Retina (tissue), 1 donor: ENCODE results near the gene INMT.
A peak's percentile ranks its signal among the peaks of the same experiment; 100 is the strongest.

Source experiments
- DNase-seq: peaks from one replicate; pipeline ENCODE4 v3.0.0-alpha.2; 2016

INMT gene

GRCh38 chr7:30729642-30730041, 22.3 kb upstream of the INMT start:
- DNase-seq, result no peak

GRCh38 chr7:30730097-30730496, 21.8 kb upstream of the INMT start:
- no peak for DNase-seq

GRCh38 chr7:30730996-30731395, 20.9 kb upstream of the INMT start:
- DNase-seq, result no peak

- peak; percentile 36 for DNase-seq
These were observed 20.4 kb upstream of the INMT start for GRCh38 chr7:30731581-30731980.

- DNase-seq, result no peak
These were observed 19.3 kb upstream of the INMT start for GRCh38 chr7:30732606-30733005.

- DNase-seq, result no peak
These were observed 18.7 kb upstream of the INMT start for GRCh38 chr7:30733216-30733615.

- DNase-seq, result no peak
These were observed 18.2 kb upstream of the INMT start for GRCh38 chr7:30733691-30734090.

- peak; percentile 46 for DNase-seq
These were observed 17.4 kb upstream of the INMT start for GRCh38 chr7:30734497-30734896.

- DNase-seq, result no peak
These were observed 16.3 kb upstream of the INMT start for GRCh38 chr7:30735631-30736030.

GRCh38 chr7:30736291-30736690, 15.6 kb upstream of the INMT start:
- DNase-seq, result no peak

GRCh38 chr7:30738026-30738915, 13.7 kb upstream of the INMT start:
- no peak for DNase-seq

GRCh38 chr7:30739691-30740090, 12.2 kb upstream of the INMT start:
- DNase-seq, result no peak

- DNase-seq, result peak; percentile 89
These were observed 11.3 kb upstream of the INMT start for GRCh38 chr7:30740417-30741181.

- DNase-seq, result no peak
These were observed 10.6 kb upstream of the INMT start for GRCh38 chr7:30741289-30741688.

GRCh38 chr7:30743371-30744074, 8.4 kb upstream of the INMT start:
- no peak for DNase-seq

- DNase-seq, result no peak
These were observed 7.9 kb upstream of the INMT start for GRCh38 chr7:30744075-30744417.

- DNase-seq, result no peak
These were observed 6.5 kb upstream of the INMT start for GRCh38 chr7:30745261-30745941.

GRCh38 chr7:30750010-30750409, 1.9 kb upstream of the INMT start:
- no peak for DNase-seq

GRCh38 chr7:30750683-30751650, 968 bp upstream of the INMT start:
- no peak for DNase-seq

GRCh38 chr7:30752484-30752883, 549 bp downstream of the INMT start:
- DNase-seq, result no peak

GRCh38 chr7:30752979-30753378, 1.0 kb downstream of the INMT start:
- no peak for DNase-seq
